Fibroblast of lung (primary cell): ENCODE data around the gene NAA16.

Experiments used
- CTCF ChIP-seq, 2 donors: IDR thresholded peaks in 1 of 2; conservative IDR thresholded peaks in 1 of 2; 1 replicate in 1 of 2; 2 replicates in 1 of 2; pipeline ENCODE4 v1.5.1; 2011 to 2012; ENCODE audit warnings: low read length in 2 of 2, control low read depth in 1 of 2, inconsistent platforms in 1 of 2, low read depth in 1 of 2, mild to moderate bottlenecking in 1 of 2
- EZH2 ChIP-seq: IDR thresholded peaks from 2 replicates; pipeline ENCODE4 v1.5.1; 2012; ENCODE audit warnings: low read length, control low read depth, mild to moderate bottlenecking; ENCODE audit errors: missing control alignments

DNA sequence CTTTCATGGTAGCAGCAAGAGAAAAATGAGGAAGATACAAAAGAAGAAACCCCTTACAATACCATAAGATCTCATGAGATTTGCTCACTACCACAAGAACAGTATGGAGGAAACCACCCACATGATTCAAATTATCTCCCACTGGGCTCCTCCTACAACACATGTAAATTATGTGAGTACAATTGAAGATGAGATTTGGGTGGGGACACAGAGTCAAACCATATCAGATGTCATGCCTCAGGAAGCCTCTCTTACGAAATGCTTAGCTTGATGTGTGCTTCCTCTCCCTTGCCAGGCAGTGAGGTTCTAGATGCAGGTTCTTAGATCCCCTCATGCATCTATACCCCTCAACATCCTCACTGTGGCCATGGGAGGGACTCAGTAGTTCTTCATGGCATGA lies 83.1 kb downstream of the NAA16 start:
- TF ChIP-seq EZH2 (no peak), CTCF (conservative IDR thresholded peaks at IDR 0.05 in 1 of 2, IDR thresholded peaks at IDR 0.05 in 1 of 2; ENCODE audit: low read depth in 1 of 2, low read length in 2 of 2) (no peak)
